GM12878 (cell line): ENCODE data around the gene SPINK1. TPM values are rescaled to one million over a fixed set of nuclear protein-coding genes. Genes with fewer than 3 reads are reported as not detected.

Experiments used
- ATAC-seq: fragments of 200-7000 bp; cut with Tn5 transposase; 3 replicates; pipeline ENCODE4 v1.9.1; 2020; ENCODE audit warnings: mild to moderate bottlenecking, moderate library complexity
- BruUV-seq: library from RNA; stranded (reverse); fragments of 400-500 nt; replicated peaks from 2 replicates; lab custom pipeline; 2021; lab: Mats Ljungman, UMichigan
- CTCF ChIA-PET: fragments of 300-600 bp; sonication (Branson Sonifier 250); formaldehyde crosslinking; extraction: SDS; loops from one replicate; lab custom pipeline; 2021; ENCODE audit warnings: inconsistent platforms; lab: Yijun Ruan, JAX
- POLR2A ChIA-PET: fragments of 350-600 bp; formaldehyde crosslinking; extraction: SDS; loops from one replicate; lab custom pipeline; 2021; ENCODE audit warnings: inconsistent platforms; lab: Charles Lee
- RAD21 ChIA-PET: fragments of 300-600 bp; sonication (Branson Sonifier 250); formaldehyde crosslinking; loops from one replicate; lab custom pipeline; 2023; ENCODE audit warnings: antibody characterized with exemption; ENCODE audit not compliant: unreplicated experiment; lab: Charles Lee
- SMC1A ChIA-PET: fragments of 300-600 bp; sonication (Branson Sonifier 250); formaldehyde crosslinking; loops from one replicate; lab custom pipeline; 2023; ENCODE audit not compliant: unreplicated experiment, uncharacterized antibody; lab: Charles Lee
- DNase-seq: peaks from one replicate; pipeline ENCODE4 v3.0.0-alpha.2; 2011; ENCODE audit warnings: low read depth, low spot score
- FAIRE-seq: peaks from 3 replicates; lab custom pipeline; 2011; peaks lifted over from hg19 to GRCh38; lab: Jason Lieb, UNC
- H2AFZ ChIP-seq: 2 replicates; pipeline ENCODE4 v1.6.0; 2011; ENCODE audit warnings: low read depth, low read length, control low read depth; ENCODE audit not compliant: control insufficient read depth
- H3K27ac ChIP-seq: 2 replicates; pipeline ENCODE4 v1.5.1; 2011; ENCODE audit warnings: control low read depth; ENCODE audit not compliant: control insufficient read depth, insufficient read depth
- H3K27me3 ChIP-seq, 2 experiments: replicated peaks in 1 of 2; 2 replicates each; pipeline versions ENCODE4 v1.6.0 to v1.6.1; 2011; ENCODE audit warnings: low read length in 1 of 2; ENCODE audit not compliant: control insufficient read depth in 2 of 2, insufficient read depth in 2 of 2
- H3K36me3 ChIP-seq, 2 experiments: 2 replicates each; pipeline ENCODE4 v1.5.1; 2011; ENCODE audit warnings: low read length in 1 of 2; ENCODE audit not compliant: control insufficient read depth in 2 of 2, insufficient read depth in 2 of 2
- H3K4me1 ChIP-seq: 2 replicates; pipeline ENCODE4 v1.6.1; 2011; ENCODE audit warnings: mild to moderate bottlenecking, low read length, moderate library complexity, mixed read lengths; ENCODE audit not compliant: control insufficient read depth, insufficient read depth
- H3K4me2 ChIP-seq: 2 replicates; pipeline ENCODE4 v1.6.0; 2011; ENCODE audit warnings: control low read depth; ENCODE audit not compliant: control insufficient read depth, insufficient read depth
- H3K4me3 ChIP-seq: fragments of 200-600 bp; sonication (generic); 2 replicates; pipeline ENCODE4 v1.5.1; 2016
- H3K79me2 ChIP-seq: 2 replicates; pipeline ENCODE4 v1.6.0; 2011; ENCODE audit warnings: low read length; ENCODE audit not compliant: control insufficient read depth, insufficient read depth
- H3K9ac ChIP-seq: 2 replicates; pipeline ENCODE4 v1.8.0; 2011; ENCODE audit warnings: low read length, control low read depth, mixed read lengths; ENCODE audit not compliant: control insufficient read depth, insufficient read depth
- H3K9me3 ChIP-seq: replicated peaks from 3 replicates; pipeline ENCODE4 v1.5.1; 2011; ENCODE audit warnings: mild to moderate bottlenecking, low read length; ENCODE audit not compliant: control insufficient read depth, insufficient read depth
- H4K20me1 ChIP-seq: 2 replicates; pipeline ENCODE4 v1.6.0; 2011; ENCODE audit not compliant: control insufficient read depth, insufficient read depth
- ASH2L ChIP-seq: fragments of 300-600, 200-600 bp; sonication (generic); IDR thresholded peaks from 2 replicates; pipeline ENCODE4 v1.6.1; 2017; ENCODE audit warnings: low read depth, mild to moderate bottlenecking, borderline replicate concordance
- ATF7 ChIP-seq: fragments of 450-650 bp; IDR thresholded peaks from 2 replicates; pipeline ENCODE4 v1.6.1; 2016; ENCODE audit warnings: low read depth, mild to moderate bottlenecking
- EGR1 ChIP-seq, 2 experiments: IDR thresholded peaks; 1 replicate in 1 of 2; 2 replicates in 1 of 2; pipeline ENCODE4 v1.6.1; 2011 to 2012; ENCODE audit warnings: low read depth in 2 of 2, low read length in 2 of 2, borderline replicate concordance in 1 of 2, mild to moderate bottlenecking in 1 of 2, moderate library complexity in 1 of 2
- ETV6 ChIP-seq, 2 experiments: fragments of 450-650 bp in 1 of 2; IDR thresholded peaks in 1 of 2; conservative IDR thresholded peaks in 1 of 2; 2 replicates each; pipeline ENCODE4 v1.6.1; 2014; ENCODE audit warnings: antibody characterized with exemption in 1 of 2, borderline replicate concordance in 1 of 2, low read depth in 1 of 2, mild to moderate bottlenecking in 1 of 2, moderate library complexity in 1 of 2
- EZH2 ChIP-seq: IDR thresholded peaks from 2 replicates; pipeline ENCODE4 v1.6.1; 2012; ENCODE audit warnings: low read depth, mild to moderate bottlenecking, control low read depth, inconsistent platforms, low read length, borderline replicate concordance; ENCODE audit not compliant: control insufficient read depth
- RUNX3 ChIP-seq: IDR thresholded peaks from 2 replicates; pipeline ENCODE4 v1.6.1; 2012; ENCODE audit warnings: low read length, inconsistent platforms
- SPI1 ChIP-seq: IDR thresholded peaks from 2 replicates; pipeline ENCODE4 v1.6.1; 2011; ENCODE audit warnings: low read depth, mild to moderate bottlenecking, low read length, moderate library complexity, borderline replicate concordance; ENCODE audit not compliant: insufficient read depth
- SREBF2 ChIP-seq: IDR thresholded peaks from 2 replicates; pipeline ENCODE4 v1.6.1; 2012; ENCODE audit warnings: mild to moderate bottlenecking, low read length
- TBL1XR1 ChIP-seq: IDR thresholded peaks from 2 replicates; pipeline ENCODE4 v1.6.1; 2012; ENCODE audit warnings: low read depth, low read length, improper control_type of control experiment
- ZBED1 ChIP-seq: IDR thresholded peaks from 2 replicates; pipeline ENCODE4 v1.6.1; 2016; ENCODE audit warnings: borderline replicate concordance
- ZBTB11 ChIP-seq: fragments of 450-650 bp; formaldehyde crosslinking; IDR thresholded peaks from 2 replicates; pipeline ENCODE4 v1.5.0; 2022; ENCODE audit warnings: mild to moderate bottlenecking, missing genetic modification characterization
- ZNF384 ChIP-seq: IDR thresholded peaks from 2 replicates; pipeline ENCODE4 v1.6.1; 2012; ENCODE audit warnings: low read depth, mild to moderate bottlenecking, low read length, improper control_type of control experiment, borderline replicate concordance
- WGBS: methylation state at CpG from one replicate; pipeline ENCODE4 v1.1.6; 2016; ENCODE audit warnings: low lambda C conversion rate; ENCODE audit not compliant: insufficient replicate concordance, insufficient coverage; ENCODE audit errors: missing lambda C conversion rate; 5-methylcytosine and 5-hydroxymethylcytosine counted together
- in situ Hi-C: fragments of 300-500 bp; cut with MboI; formaldehyde crosslinking; loops from 9 replicates; pipeline ENCODE4 v1.14.3; 2018; ENCODE audit warnings: mixed read lengths
- intact Hi-C: fragments of 100-400 bp; cut with micrococcal nuclease; formaldehyde crosslinking; loops from one replicate; pipeline ENCODE4 v1.14.2; 2022; ENCODE audit not compliant: unreplicated experiment
- polyA plus RNA-seq, 11 experiments: library from polyadenylated mRNA; depleted of rRNA in 4 of 11; unstranded in 6 of 11; stranded (reverse) in 5 of 11; fragments of >200 nt; fragmentation: Nextera tagmentation in 4 of 11; fragmentation: Illumina TruSeq in 1 of 11; extraction: Ambion mirVana in 4 of 11; extraction: Trizol in 1 of 11; gene quantifications; 1 replicate in 1 of 11; 2 replicates in 10 of 11; pipeline versions ENCODE4 v1.2.1 to v1.2.3, GENCODE V29; 2011 to 2016; ENCODE audit warnings: inconsistent platforms in 2 of 11, missing spikeins in 2 of 11, low read depth in 1 of 11
- total RNA-seq, 4 experiments: library from RNA; depleted of rRNA in 3 of 4; stranded (reverse); fragments of >200 nt in 3 of 4; fragmentation: Illumina TruSeq in 1 of 4; extraction: Trizol in 1 of 4; gene quantifications; 2 replicates each; pipeline versions ENCODE4 v1.2.1 to v1.2.3, GENCODE V29; 2013 to 2021

SPINK1 gene
- total and polyA plus RNA-seq, 10 of the 15 experiments (the other 5 are each of a cell fraction or from before 2014, with no cell fraction given), result 3.6 TPM; not detected in 9

GRCh38 chr5:147805030-147805454 is 26.4 kb downstream of the SPINK1 start:
- no peak overlapping the region for H3K4me3 ChIP-seq
- peak; percentile 91 for ATAC-seq
- no peaks in the 10 kb centered on the region for H3K36me3 ChIP-seq
- no peak for TF ChIP-seq TBL1XR1
- no peak for TF ChIP-seq SREBF2
- no peak for TF ChIP-seq ZBTB11 (CRISPR knock-in tag)
- peak; percentile 80 for TF ChIP-seq RUNX3
- TF ChIP-seq ETV6 (conservative IDR thresholded peaks at IDR 0.05 in 1 of 2, IDR thresholded peaks at IDR 0.05 in 1 of 2; ENCODE audit: borderline replicate concordance in 1 of 2, low read depth in 1 of 2), result peak in 1 of 2 experiments; percentile 67; a peak in 1 of 4 replicates
- peak; percentile 84 for TF ChIP-seq ZNF384
- peak in 1 of 2 experiments; percentile 48; a peak in 2 of 3 replicates for TF ChIP-seq EGR1 (IDR thresholded peaks at IDR 0.05; ENCODE audit: borderline replicate concordance in 1 of 2, low read depth in 2 of 2, low read length in 2 of 2)
- TF ChIP-seq ZBED1, result no peak
- TF ChIP-seq EZH2, result no peak
- TF ChIP-seq SPI1, result peak; percentile 40; the same call in 1 of the 2 replicates
- peak; percentile 60 for TF ChIP-seq ATF7
- TF ChIP-seq ASH2L, result no peak
- intact Hi-C loops (no loop called here), in situ Hi-C loops (no loop called here)
- H3K9me3 ChIP-seq, result no peaks in the 10 kb centered on the region
- DNase-seq, result no peak
- BruUV-seq, result no TSS peak
- no peak overlapping the region for H3K4me2 ChIP-seq
- 0% methylated on average over 5 of the region's 6 CpGs for WGBS
- no peaks in the 10 kb centered on the region for H3K27me3 ChIP-seq
- H3K9ac ChIP-seq, result no peak overlapping the region
- no peaks in the 10 kb centered on the region for H3K79me2 ChIP-seq
- no peak overlapping the region for H2AFZ ChIP-seq
- H3K27ac ChIP-seq, result no peak overlapping the region
- no peaks in the 10 kb centered on the region for H4K20me1 ChIP-seq
- ChIA-PET POLR2A (no interaction called here), RAD21 (interaction anchor here (0.7 kb wide), 1 partner anchor 43 kb away, joined by 3 read pairs; no protein-coding TSS in a partner anchor), SMC1A (interaction anchor here (0.6 kb wide), 1 partner anchor 53 kb away, joined by 3 read pairs; no protein-coding TSS in a partner anchor), CTCF (interaction anchor here (1.2 kb wide), 1 partner anchor 138 kb away, joined by 3 read pairs; no protein-coding TSS in a partner anchor)
- H3K4me1 ChIP-seq, result no peaks in the 10 kb centered on the region; the same call in 1 of the 2 replicates
- FAIRE-seq, result no peak
